Measurements from ENCODE around the gene IGFL1.

IGFL1 gene

GRCh38 chr19:46279177-46279576, 49.6 kb downstream of the IGFL1 start:
- H3K4me3 ChIP-seq (ENCODE audit: control insufficient read depth, low read depth, low read length), result no peak overlapping the region
- no peak for TF ChIP-seq CTCF (conservative IDR thresholded peaks at IDR 0.05; ENCODE audit: control insufficient read depth, insufficient read depth, low read depth, low read length)
- no peak for DNase-seq (ENCODE audit: low read depth)
